AG09309 (cell line): ENCODE measurements around the gene SPRED1.

Experiments used
- DNase-seq: peaks from one replicate; pipeline ENCODE4 v3.0.0-alpha.2; 2010; ENCODE audit warnings: low read depth
- H3K4me3 ChIP-seq: 2 replicates; pipeline ENCODE4 v1.5.1; 2011; ENCODE audit warnings: mild to moderate bottlenecking, low read depth, low read length, moderate library complexity; ENCODE audit not compliant: control insufficient read depth
- TF ChIP-seq, protein P1 (sequence below): IDR thresholded peaks from 2 replicates; pipeline ENCODE4 v1.5.1; 2011; ENCODE audit warnings: mild to moderate bottlenecking, low read depth, low read length, inconsistent platforms; ENCODE audit not compliant: insufficient read depth, control insufficient read depth; ENCODE audit errors: missing control alignments

SPRED1 gene

DNA sequence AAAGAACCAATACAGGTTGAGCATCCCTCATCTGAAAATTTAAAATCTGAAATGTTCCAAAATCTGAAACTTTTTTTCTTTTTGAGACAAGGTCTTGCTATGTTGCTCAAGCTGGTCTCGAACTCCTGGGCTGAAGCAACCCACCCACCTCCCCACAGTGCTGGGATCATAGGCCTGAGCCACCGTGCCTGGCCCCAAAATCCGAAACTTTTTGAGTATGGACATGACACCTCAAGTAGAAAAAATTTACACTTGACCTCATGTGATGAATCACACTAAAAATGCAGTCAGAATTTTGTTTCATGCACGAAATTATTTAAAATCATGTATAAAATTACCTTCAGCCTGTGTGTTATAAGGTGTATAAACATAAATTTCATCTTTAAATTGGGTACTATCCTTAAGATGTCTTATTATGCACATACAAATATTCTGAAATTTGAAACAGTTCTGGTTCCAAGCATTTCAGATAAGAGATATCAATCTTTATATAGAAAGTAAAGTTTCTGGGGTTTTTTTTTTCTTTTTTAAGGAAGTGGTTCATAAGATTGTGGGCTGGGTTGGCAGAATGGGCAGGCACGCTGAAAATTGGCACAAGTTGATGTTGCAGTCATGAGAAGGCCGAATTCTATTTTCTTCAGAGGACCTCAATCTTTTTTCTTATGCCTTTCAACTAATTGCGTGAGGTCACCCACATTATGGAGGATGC is 72.5 kb downstream of the SPRED1 start:
- no peak for DNase-seq
- no peak overlapping the region for H3K4me3 ChIP-seq
- TF ChIP-seq, protein P1, sequence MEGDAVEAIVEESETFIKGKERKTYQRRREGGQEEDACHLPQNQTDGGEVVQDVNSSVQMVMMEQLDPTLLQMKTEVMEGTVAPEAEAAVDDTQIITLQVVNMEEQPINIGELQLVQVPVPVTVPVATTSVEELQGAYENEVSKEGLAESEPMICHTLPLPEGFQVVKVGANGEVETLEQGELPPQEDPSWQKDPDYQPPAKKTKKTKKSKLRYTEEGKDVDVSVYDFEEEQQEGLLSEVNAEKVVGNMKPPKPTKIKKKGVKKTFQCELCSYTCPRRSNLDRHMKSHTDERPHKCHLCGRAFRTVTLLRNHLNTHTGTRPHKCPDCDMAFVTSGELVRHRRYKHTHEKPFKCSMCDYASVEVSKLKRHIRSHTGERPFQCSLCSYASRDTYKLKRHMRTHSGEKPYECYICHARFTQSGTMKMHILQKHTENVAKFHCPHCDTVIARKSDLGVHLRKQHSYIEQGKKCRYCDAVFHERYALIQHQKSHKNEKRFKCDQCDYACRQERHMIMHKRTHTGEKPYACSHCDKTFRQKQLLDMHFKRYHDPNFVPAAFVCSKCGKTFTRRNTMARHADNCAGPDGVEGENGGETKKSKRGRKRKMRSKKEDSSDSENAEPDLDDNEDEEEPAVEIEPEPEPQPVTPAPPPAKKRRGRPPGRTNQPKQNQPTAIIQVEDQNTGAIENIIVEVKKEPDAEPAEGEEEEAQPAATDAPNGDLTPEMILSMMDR, result no peak

DNA sequence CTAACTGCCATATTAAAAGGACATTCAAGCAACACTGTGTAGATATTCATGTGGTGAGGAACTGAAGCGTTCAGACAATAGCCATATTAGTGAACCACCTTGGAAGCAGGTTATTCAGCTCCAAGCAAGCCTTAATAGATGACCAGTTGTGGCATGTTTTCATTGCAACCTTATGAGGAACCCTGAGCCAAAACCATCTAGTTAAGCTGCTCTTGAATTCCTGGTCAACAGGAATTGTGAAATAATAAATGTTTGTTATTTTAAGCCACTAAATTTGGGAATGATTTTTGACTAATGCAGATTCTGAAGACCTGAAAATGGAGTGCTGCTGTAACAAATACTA is 73.0 kb downstream of the SPRED1 start:
- TF ChIP-seq, protein P1, result no peak
- no peak overlapping the region for H3K4me3 ChIP-seq
- no peak for DNase-seq

GRCh38 chr15:38332711-38333110 is 80.1 kb downstream of the SPRED1 start:
- DNase-seq, result no peak
- no peak overlapping the region for H3K4me3 ChIP-seq
- TF ChIP-seq, protein P1, result no peak

GRCh38 chr15:38335116-38335515 is 82.5 kb downstream of the SPRED1 start:
- TF ChIP-seq, protein P1, result no peak

DNA sequence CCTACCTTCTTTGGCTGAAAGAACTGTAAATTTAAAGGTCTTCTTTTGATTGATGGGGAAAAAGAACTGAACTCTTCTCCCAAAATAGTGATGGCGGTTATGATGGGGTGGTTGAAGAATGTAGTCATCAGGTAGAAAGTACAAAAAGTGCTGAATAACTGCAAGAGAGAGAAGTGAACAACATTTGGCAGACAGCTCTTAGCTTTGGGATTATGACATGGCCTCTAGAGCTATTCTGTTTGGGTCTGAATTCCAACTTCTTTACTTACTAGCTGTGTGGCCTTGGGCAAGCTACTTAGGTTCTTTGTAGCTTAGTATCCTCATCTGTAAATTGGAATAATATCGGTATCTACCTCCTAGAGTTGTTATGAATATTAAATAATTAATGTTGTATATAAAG is 91.7 kb downstream of the SPRED1 start:
- no peak for DNase-seq
- TF ChIP-seq, protein P1, result no peak
- H3K4me3 ChIP-seq, result no peak overlapping the region

More at GRCh38 chr15:38335116-38335515, 82.5 kb downstream of the SPRED1 start:
- H3K4me3 ChIP-seq, result no peak overlapping the region
- no peak for DNase-seq

DNA sequence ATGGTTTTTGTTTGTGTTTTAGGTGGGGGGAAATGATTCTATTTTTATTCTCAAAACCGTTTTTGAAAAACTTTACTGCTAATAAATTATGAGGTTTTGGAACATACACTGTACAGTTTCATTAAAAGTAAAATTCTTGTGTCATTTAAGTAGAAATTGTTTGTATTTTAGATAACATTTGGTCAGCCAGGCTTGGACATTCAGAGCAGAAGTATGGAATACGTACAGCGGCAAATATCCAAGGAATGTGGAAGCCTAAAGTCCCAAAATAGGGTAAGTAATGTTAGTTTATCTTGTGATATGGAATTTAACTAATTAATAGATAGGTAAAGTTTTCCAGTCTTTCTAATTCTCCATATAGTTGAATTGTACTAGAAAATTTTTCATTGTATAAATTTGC is 96.6 kb downstream of the SPRED1 start:
- TF ChIP-seq, protein P1, result no peak
- DNase-seq, result no peak

More for the DNA sequence above, 96.6 kb downstream of the SPRED1 start:
- H3K4me3 ChIP-seq, result no peak overlapping the region
